Measurements from ENCODE around the gene FAM107B. TPM values are rescaled to one million over a fixed set of nuclear protein-coding genes. Genes with fewer than 3 reads are reported as not detected.
"Not testable (repeated sequence)": the region's sequence is repeated elsewhere in the genome, so short reads cannot be mapped to it uniquely, and the experiment has no call there.

Gene FAM107B
- total and polyA plus RNA-seq, 2 of the 13 experiments (the other 11 are each of a cell fraction or from before 2014, with no cell fraction given), result 15.7 to 24.8 TPM

DNA sequence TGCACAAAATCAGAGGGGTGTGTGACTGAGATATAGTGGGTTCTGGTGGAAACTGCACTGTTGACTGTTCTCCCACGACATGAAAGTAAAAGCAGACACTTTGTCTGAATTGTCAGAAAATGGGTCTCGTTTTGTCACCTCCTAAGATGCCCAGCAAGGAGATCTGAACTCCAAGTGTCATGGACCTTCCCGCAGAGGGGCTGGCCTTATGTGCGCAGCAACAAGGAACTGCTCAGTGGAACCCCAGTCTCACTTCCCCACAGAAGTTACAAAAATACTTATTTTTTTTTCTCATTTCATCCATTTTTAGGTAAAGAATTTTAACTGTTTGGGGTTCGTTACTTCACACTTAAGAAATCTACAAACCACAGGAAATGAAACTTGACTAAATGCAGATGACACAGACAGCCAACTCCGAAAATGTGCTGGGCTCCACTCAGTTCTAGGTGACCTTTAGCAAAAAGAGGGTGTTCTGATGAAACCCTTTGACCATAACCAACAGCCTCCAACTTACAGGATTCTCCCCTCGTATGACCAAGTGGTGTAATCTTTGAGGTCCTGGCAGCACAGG, 115.0 kb downstream of the FAM107B start (continued):
- TF ChIP-seq, protein P1, sequence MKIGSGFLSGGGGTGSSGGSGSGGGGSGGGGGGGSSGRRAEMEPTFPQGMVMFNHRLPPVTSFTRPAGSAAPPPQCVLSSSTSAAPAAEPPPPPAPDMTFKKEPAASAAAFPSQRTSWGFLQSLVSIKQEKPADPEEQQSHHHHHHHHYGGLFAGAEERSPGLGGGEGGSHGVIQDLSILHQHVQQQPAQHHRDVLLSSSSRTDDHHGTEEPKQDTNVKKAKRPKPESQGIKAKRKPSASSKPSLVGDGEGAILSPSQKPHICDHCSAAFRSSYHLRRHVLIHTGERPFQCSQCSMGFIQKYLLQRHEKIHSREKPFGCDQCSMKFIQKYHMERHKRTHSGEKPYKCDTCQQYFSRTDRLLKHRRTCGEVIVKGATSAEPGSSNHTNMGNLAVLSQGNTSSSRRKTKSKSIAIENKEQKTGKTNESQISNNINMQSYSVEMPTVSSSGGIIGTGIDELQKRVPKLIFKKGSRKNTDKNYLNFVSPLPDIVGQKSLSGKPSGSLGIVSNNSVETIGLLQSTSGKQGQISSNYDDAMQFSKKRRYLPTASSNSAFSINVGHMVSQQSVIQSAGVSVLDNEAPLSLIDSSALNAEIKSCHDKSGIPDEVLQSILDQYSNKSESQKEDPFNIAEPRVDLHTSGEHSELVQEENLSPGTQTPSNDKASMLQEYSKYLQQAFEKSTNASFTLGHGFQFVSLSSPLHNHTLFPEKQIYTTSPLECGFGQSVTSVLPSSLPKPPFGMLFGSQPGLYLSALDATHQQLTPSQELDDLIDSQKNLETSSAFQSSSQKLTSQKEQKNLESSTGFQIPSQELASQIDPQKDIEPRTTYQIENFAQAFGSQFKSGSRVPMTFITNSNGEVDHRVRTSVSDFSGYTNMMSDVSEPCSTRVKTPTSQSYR (CRISPR knock-in tag; IDR thresholded peaks at IDR 0.05; ENCODE audit: borderline replicate concordance), result no peak
- TF ChIP-seq, protein P2, sequence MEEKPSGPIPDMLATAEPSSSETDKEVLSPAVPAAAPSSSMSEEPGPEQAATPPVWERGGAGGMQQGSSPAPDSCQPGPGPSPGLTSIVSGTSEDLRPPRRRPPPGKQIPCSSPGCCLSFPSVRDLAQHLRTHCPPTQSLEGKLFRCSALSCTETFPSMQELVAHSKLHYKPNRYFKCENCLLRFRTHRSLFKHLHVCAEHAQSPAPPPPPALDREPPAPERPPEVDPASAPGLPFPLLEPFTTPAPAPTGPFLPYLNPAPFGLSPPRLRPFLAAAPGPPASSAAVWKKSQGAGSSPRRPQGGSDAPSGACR (CRISPR knock-in tag; IDR thresholded peaks at IDR 0.05), result no peak
- TF ChIP-seq YEATS2 (CRISPR knock-in tag; IDR thresholded peaks at IDR 0.05; ENCODE audit: borderline replicate concordance) (no peak), ELF1 (CRISPR knock-in tag; IDR thresholded peaks at IDR 0.05) (no peak), SETDB1 (CRISPR knock-in tag; IDR thresholded peaks at IDR 0.05; ENCODE audit: borderline replicate concordance) (no peak), ZNF225 (CRISPR knock-in tag; IDR thresholded peaks at IDR 0.05) (no peak), ZNF383 (CRISPR knock-in tag; IDR thresholded peaks at IDR 0.05; ENCODE audit: borderline replicate concordance) (no peak), TBP (CRISPR knock-in tag; IDR thresholded peaks at IDR 0.05) (no peak), ZNF619 (CRISPR knock-in tag; IDR thresholded peaks at IDR 0.05) (no peak), MIER2 (CRISPR knock-in tag; IDR thresholded peaks at IDR 0.05) (no peak), ZNF160 (CRISPR knock-in tag; IDR thresholded peaks at IDR 0.05) (no peak), ZNF10 (CRISPR knock-in tag; IDR thresholded peaks at IDR 0.05; ENCODE audit: borderline replicate concordance, low read depth) (no peak)
- TF ChIP-seq, protein P3, sequence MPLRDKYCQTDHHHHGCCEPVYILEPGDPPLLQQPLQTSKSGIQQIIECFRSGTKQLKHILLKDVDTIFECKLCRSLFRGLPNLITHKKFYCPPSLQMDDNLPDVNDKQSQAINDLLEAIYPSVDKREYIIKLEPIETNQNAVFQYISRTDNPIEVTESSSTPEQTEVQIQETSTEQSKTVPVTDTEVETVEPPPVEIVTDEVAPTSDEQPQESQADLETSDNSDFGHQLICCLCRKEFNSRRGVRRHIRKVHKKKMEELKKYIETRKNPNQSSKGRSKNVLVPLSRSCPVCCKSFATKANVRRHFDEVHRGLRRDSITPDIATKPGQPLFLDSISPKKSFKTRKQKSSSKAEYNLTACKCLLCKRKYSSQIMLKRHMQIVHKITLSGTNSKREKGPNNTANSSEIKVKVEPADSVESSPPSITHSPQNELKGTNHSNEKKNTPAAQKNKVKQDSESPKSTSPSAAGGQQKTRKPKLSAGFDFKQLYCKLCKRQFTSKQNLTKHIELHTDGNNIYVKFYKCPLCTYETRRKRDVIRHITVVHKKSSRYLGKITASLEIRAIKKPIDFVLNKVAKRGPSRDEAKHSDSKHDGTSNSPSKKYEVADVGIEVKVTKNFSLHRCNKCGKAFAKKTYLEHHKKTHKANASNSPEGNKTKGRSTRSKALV (CRISPR knock-in tag; IDR thresholded peaks at IDR 0.05), result no peak

DNA sequence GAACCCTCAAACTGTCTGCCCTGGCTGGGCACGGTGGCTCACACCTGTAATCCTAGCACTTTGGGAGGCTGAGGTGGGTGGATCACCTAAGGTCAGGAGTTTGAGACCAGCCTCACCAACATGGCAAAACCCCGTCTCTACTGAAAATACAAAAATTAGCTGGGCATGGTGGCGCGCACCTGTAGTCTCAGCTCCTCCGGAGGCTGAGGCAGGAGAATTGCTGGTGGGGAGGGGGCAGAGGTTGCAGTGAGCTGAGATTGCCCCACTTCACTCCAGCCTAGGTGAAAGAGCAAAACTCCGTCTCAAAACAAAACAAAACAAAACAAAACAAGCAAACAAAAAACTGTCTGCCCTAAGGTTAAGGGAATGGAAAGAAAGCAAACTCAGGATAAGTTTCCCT, 115.6 kb downstream of the FAM107B start:
- H3K9me3 ChIP-seq (ENCODE audit: low read length); H3K27ac ChIP-seq (ENCODE audit: extremely low read length, insufficient read depth, low read length); H3K36me3 ChIP-seq (replicated peaks in 1 of 2; ENCODE audit: control insufficient read depth in 1 of 2, insufficient read depth in 2 of 2, low read length in 2 of 2); H4K20me1 ChIP-seq (ENCODE audit: insufficient read depth, low read length); intact Hi-C loops (cut with micrococcal nuclease; ENCODE audit: unreplicated experiment); CTCF ChIA-PET (ENCODE audit: low intra/inter-chr PET ratio, low total read pairs); ATAC-seq; POLR2A ChIA-PET; in situ Hi-C loops (cut with HindIII; ENCODE audit: extremely low pct_ligation_motif_present, low pct_unique_long_range_greater_than_20kb); H3K9ac ChIP-seq (ENCODE audit: insufficient read depth, low read depth, low read length); DNase-seq (ENCODE audit: low spot score); H3K4me2 ChIP-seq (ENCODE audit: low read depth, low read length); H3K4me3 ChIP-seq (replicated peaks in 1 of 3; ENCODE audit: insufficient read depth in 1 of 3, low read depth in 2 of 3, low read length in 3 of 3); FAIRE-seq; H2AFZ ChIP-seq (ENCODE audit: low read length); BruUV-seq (replicated peaks); H3K79me2 ChIP-seq (ENCODE audit: insufficient read depth, low read length); H3K4me1 ChIP-seq (ENCODE audit: insufficient read depth, low read length): not testable (repeated sequence)
- H3K27me3 ChIP-seq (ENCODE audit: control insufficient read depth in 1 of 2, insufficient read depth in 2 of 2, low read length in 2 of 2), result peaks cover 0 to 20% of the 10 kb centered on the region in 2 experiments; a peak in 1 of 5 replicates
- 75% methylated on average over 6 of the region's 6 CpGs for WGBS (ENCODE audit: low lambda C conversion rate)
